K562 (cell line): Measurements from ENCODE around the gene PARP15.

ENCODE experiments used
- E2F5 ChIP-seq: sonication (generic); formaldehyde crosslinking; IDR thresholded peaks from 2 replicates; pipeline ENCODE4 v1.8.0; 2022; ENCODE audit warnings: mild to moderate bottlenecking, missing genetic modification reagents
- FOXA1 ChIP-seq: fragments of 450-650 bp; IDR thresholded peaks from 2 replicates; pipeline ENCODE4 v1.6.1; 2016; ENCODE audit warnings: mild to moderate bottlenecking, borderline replicate concordance
- FOXA3 ChIP-seq, 2 experiments: fragments of 450-650 bp in 1 of 2; sonication (generic) in 1 of 2; formaldehyde crosslinking; IDR thresholded peaks in 1 of 2; conservative IDR thresholded peaks in 1 of 2; 2 replicates each; pipeline versions ENCODE4 v1.4.0 to v1.8.0; 2020 to 2022; ENCODE audit warnings: mild to moderate bottlenecking in 2 of 2, missing genetic modification reagents in 1 of 2
- HDGF ChIP-seq: fragments of 450-650 bp; IDR thresholded peaks from 2 replicates; pipeline ENCODE4 v1.6.1; 2016
- MXI1 ChIP-seq: IDR thresholded peaks from 2 replicates; pipeline ENCODE4 v1.6.1; 2011; ENCODE audit warnings: low read depth, mild to moderate bottlenecking, improper control_type of control experiment, low read length
- NCOA2 ChIP-seq, 2 experiments: fragments of 450-650 bp; IDR thresholded peaks; 2 replicates each; pipeline ENCODE4 v1.6.1; 2018; ENCODE audit warnings: mild to moderate bottlenecking in 2 of 2, moderate library complexity in 1 of 2; ENCODE audit not compliant: partially characterized antibody in 2 of 2
- NFYB ChIP-seq: IDR thresholded peaks from 2 replicates; pipeline ENCODE4 v1.6.1; 2011; ENCODE audit warnings: mild to moderate bottlenecking, moderate library complexity; ENCODE audit not compliant: insufficient read length; ENCODE audit errors: extremely low read depth
- NONO ChIP-seq, 2 experiments: fragments of 200-400 bp in 1 of 2; fragments of 450-650 bp in 1 of 2; formaldehyde crosslinking in 1 of 2; IDR thresholded peaks; 2 replicates each; pipeline ENCODE4 v1.6.1; 2017; ENCODE audit warnings: low read depth in 2 of 2, mild to moderate bottlenecking in 2 of 2, moderate library complexity in 2 of 2, low read length in 1 of 2
- PHF8 ChIP-seq: fragments of 200-600 bp; sonication (generic); IDR thresholded peaks from 2 replicates; pipeline ENCODE4 v1.6.1; 2012; ENCODE audit warnings: mixed run types, mild to moderate bottlenecking, inconsistent platforms, low read length, moderate library complexity, borderline replicate concordance
- RB1 ChIP-seq: fragments of 450-650 bp; IDR thresholded peaks from 2 replicates; pipeline ENCODE4 v1.6.1; 2017; ENCODE audit warnings: low read depth, mild to moderate bottlenecking
- TAF1 ChIP-seq: IDR thresholded peaks from 2 replicates; pipeline ENCODE4 v1.6.1; 2011; ENCODE audit warnings: mild to moderate bottlenecking, low read length, moderate library complexity; ENCODE audit not compliant: insufficient read depth, control insufficient read depth, severe bottlenecking; ENCODE audit errors: extremely low read depth

- TF ChIP-seq FOXA1 (no peak), PHF8 (no peak), NONO (IDR thresholded peaks at IDR 0.05; ENCODE audit: low read depth in 2 of 2, low read length in 1 of 2) (no peak), NFYB (no peak), E2F5 (CRISPR knock-in tag) (no peak), TAF1 (no peak), HDGF (no peak), FOXA3 (CRISPR knock-in tag; conservative IDR thresholded peaks at IDR 0.05 in 1 of 2, IDR thresholded peaks at IDR 0.05 in 1 of 2) (no peak), RB1 (no peak), MXI1 (no peak), NCOA2 (IDR thresholded peaks at IDR 0.05; ENCODE audit: partially characterized antibody in 2 of 2) (no peak)
These were observed 755 bp downstream of the PARP15 start for GRCh38 chr3:122578069-122578740.
